Suprapubic skin (tissue), 4 donors: ENCODE results near the gene LRRC8E. TPM values are rescaled to one million over a fixed set of nuclear protein-coding genes. Genes with fewer than 3 reads are reported as not detected.

Experiments
- DNase-seq, 2 donors: peaks; one replicate each; pipeline ENCODE4 v3.0.0-alpha.2; 2019; ENCODE audit warnings: low spot score in 2 of 2
- H3K27ac ChIP-seq: fragments of 200-600 bp; sonication (generic); one replicate; pipeline ENCODE4 v1.5.1; 2019
- H3K27me3 ChIP-seq: fragments of 200-600 bp; sonication (generic); one replicate; pipeline ENCODE4 v1.5.1; 2019
- H3K36me3 ChIP-seq: fragments of 200-600 bp; sonication (generic); one replicate; pipeline ENCODE4 v1.5.1; 2019
- H3K4me1 ChIP-seq: fragments of 200-600 bp; sonication (generic); one replicate; pipeline ENCODE4 v1.5.1; 2019
- H3K4me3 ChIP-seq: fragments of 200-600 bp; sonication (generic); one replicate; pipeline ENCODE4 v1.5.1; 2019; ENCODE audit warnings: mild to moderate bottlenecking
- H3K9me3 ChIP-seq: fragments of 200-600 bp; sonication (generic); one replicate; pipeline ENCODE4 v1.5.1; 2019
- EP300 ChIP-seq: sonication (generic); formaldehyde crosslinking; IDR thresholded peaks from one replicate; pipeline ENCODE4 v1.6.1; 2017; ENCODE audit warnings: antibody characterized with exemption
- POLR2A ChIP-seq, 2 donors: fragments of 450-650 bp; IDR thresholded peaks; one replicate each; pipeline ENCODE4 v1.6.1; 2017; ENCODE audit warnings: antibody characterized with exemption in 2 of 2, mild to moderate bottlenecking in 2 of 2, moderate library complexity in 2 of 2
- POLR2AphosphoS5 ChIP-seq, 3 donors: sonication (generic); formaldehyde crosslinking; IDR thresholded peaks; one replicate each; pipeline ENCODE4 v1.6.1; 2017; ENCODE audit warnings: antibody characterized with exemption in 3 of 3
- WGBS: methylation state at CpG from one replicate; pipeline ENCODE4 v1.1.5; 2018; 5-methylcytosine and 5-hydroxymethylcytosine counted together
- total RNA-seq, 4 donors: library from RNA; depleted of rRNA; stranded (reverse); fragments of >200 nt; gene quantifications; one replicate each; pipeline ENCODE4 v1.1.0, GENCODE V29; 2016
- TF ChIP-seq, protein P1 (sequence below), 2 donors: fragments of 200-600 bp in 1 of 2; fragments of 450-650 bp in 1 of 2; sonication (generic) in 1 of 2; IDR thresholded peaks; one replicate each; pipeline ENCODE4 v1.5.1; 2016 to 2019; ENCODE audit warnings: antibody characterized with exemption in 2 of 2, mild to moderate bottlenecking in 1 of 2, moderate library complexity in 1 of 2

The LRRC8E gene
- total RNA-seq, 4 donors from 2014 or later: 15.2 to 41.6 (median 30.9) TPM

DNA sequence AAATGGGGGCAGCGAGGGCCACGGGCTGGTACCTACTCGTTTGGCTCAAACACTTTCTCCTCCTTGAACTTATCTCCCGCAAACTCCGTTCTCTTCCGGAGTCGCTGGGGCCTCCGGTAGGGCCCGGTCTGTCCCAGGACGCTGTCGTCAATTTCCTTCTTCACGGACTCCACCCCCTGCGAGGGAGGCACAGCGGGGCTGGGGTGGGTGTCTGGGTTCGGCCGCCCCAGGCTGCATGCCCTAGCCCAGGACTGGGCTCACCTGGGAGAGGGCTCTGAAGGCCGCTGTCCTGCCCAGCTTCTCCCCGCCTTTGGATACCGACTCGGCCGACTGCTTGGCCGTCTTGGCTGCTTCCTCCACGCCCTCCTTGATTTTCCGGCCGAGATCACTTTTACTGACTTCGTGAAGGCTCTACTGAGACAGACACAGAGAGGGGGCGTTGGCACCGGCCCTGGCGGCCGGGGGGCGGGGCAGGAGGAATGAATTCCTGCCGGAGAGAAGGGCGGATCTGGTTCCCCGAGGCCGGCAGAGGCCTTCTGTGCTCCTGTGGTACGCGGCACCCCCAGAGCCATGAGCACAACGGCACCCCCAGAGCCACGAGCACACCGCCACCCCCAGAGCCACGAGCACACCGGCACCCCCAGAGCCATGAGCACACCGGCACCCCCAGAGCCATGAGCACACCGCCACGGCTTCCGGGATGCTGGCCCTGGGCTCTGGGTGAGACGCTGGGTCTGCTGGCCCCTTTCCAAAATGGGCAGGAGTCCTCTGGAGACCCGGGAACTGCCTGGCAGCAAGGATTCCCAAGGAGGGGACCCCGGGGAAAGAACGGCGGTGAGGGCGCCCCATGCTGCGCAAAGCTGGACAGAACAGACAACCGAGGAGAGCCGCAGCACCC lies 45.8 kb downstream of the LRRC8E start:
- Histone ChIP-seq H3K4me1 (peaks cover 12% of the 10 kb centered on the region), H3K36me3 (peaks cover 88% of the 10 kb centered on the region), H3K9me3 (no peaks in the 10 kb centered on the region), H3K27ac (no peak overlapping the region), H3K27me3 (no peaks in the 10 kb centered on the region), H3K4me3 (no peak overlapping the region)
- DNase-seq: no peak
- TF ChIP-seq POLR2AphosphoS5 (IDR thresholded peaks at IDR 0.05) (no peak), EP300 (no peak), POLR2A (IDR thresholded peaks at IDR 0.05) (no peak)
- TF ChIP-seq, protein P1, sequence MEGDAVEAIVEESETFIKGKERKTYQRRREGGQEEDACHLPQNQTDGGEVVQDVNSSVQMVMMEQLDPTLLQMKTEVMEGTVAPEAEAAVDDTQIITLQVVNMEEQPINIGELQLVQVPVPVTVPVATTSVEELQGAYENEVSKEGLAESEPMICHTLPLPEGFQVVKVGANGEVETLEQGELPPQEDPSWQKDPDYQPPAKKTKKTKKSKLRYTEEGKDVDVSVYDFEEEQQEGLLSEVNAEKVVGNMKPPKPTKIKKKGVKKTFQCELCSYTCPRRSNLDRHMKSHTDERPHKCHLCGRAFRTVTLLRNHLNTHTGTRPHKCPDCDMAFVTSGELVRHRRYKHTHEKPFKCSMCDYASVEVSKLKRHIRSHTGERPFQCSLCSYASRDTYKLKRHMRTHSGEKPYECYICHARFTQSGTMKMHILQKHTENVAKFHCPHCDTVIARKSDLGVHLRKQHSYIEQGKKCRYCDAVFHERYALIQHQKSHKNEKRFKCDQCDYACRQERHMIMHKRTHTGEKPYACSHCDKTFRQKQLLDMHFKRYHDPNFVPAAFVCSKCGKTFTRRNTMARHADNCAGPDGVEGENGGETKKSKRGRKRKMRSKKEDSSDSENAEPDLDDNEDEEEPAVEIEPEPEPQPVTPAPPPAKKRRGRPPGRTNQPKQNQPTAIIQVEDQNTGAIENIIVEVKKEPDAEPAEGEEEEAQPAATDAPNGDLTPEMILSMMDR (IDR thresholded peaks at IDR 0.05): no peak
- 91% methylated on average over 39 of the region's 55 CpGs for WGBS

- H3K9me3 ChIP-seq: no peaks in the 10 kb centered on the region
Measured at GRCh38 chr19:7934766-7935165, 46.5 kb downstream of the LRRC8E start.

DNA sequence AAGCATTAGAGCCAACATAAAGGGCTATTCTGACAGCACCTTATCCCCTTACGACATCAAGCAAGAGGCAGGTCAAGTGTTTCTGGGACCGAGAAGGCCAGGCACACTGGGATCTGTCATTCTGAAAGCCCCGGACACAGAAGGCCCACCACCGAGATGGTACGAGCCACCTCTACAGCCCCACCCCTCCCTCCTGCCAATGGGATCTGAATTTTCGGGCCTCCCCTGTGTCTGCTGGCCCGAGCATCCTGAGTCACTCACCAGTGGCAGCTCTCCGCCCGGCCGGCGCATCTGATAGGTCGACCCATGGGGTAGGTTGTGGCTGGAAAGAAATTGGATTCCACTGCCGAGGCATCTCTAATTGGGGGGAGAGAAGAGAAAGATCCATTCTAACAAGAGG lies 52.5 kb downstream of the LRRC8E start:
- Histone ChIP-seq H3K27ac (no peak overlapping the region), H3K9me3 (no peaks in the 10 kb centered on the region), H3K36me3 (peaks cover 51% of the 10 kb centered on the region), H3K4me3 (no peak overlapping the region), H3K27me3 (no peaks in the 10 kb centered on the region), H3K4me1 (peaks cover 24% of the 10 kb centered on the region)
- no peak for DNase-seq
- WGBS: 95% methylated on average over 9 of the region's 13 CpGs
- TF ChIP-seq POLR2A (IDR thresholded peaks at IDR 0.05): no peak
- no peak for TF ChIP-seq POLR2AphosphoS5 (IDR thresholded peaks at IDR 0.05)
- TF ChIP-seq, protein P1 (IDR thresholded peaks at IDR 0.05): no peak
- no peak for TF ChIP-seq EP300

More at GRCh38 chr19:7934766-7935165, 46.5 kb downstream of the LRRC8E start:
- no peak for DNase-seq
- H3K4me3 ChIP-seq: no peak overlapping the region
- peaks cover 95% of the 10 kb centered on the region for H3K36me3 ChIP-seq
- 91% methylated on average over 17 of the region's 21 CpGs for WGBS
- no peaks in the 10 kb centered on the region for H3K27me3 ChIP-seq
- TF ChIP-seq EP300: no peak
- no peak for TF ChIP-seq POLR2A (IDR thresholded peaks at IDR 0.05)
- TF ChIP-seq, protein P1 (IDR thresholded peaks at IDR 0.05): no peak
- no peak for TF ChIP-seq POLR2AphosphoS5 (IDR thresholded peaks at IDR 0.05)
- peaks cover 6% of the 10 kb centered on the region for H3K4me1 ChIP-seq
- H3K27ac ChIP-seq: no peak overlapping the region

DNA sequence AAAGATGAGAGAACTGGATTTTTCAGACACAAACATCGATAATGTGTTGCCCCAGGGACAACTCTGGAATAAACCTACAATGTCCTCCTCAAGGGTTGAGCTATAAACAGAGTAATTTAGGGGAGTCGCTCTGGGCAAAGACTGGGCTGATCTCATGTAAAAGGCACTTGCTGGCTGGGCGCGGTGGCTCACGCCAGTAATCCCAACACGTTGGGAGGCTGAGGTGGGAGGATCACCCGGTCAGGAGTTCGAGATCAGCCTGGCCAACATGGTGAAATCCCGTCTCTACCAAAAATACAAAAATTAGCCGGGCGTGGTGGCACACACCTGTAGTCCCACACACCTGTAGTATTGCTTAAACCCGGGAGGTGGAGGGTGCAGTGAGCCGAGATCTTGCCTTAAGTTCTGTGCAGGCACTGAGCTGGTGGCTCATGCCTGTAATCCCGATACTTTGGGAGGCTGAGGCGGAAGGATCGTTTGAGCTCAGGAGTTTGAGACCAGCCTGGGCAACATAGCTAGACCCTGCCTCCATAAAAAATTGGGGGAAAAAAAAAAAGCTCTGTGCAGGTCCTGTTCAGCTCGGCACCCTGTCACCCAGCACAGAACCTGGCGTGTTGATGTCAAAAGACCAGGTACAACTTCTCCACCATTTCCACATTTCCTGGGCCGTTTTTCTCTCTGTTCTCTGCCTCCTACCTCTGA lies 53.7 kb downstream of the LRRC8E start:
- peaks cover 24% of the 10 kb centered on the region for H3K4me1 ChIP-seq
- 84% methylated on average over 19 of the region's 19 CpGs for WGBS
- peaks cover 39% of the 10 kb centered on the region for H3K36me3 ChIP-seq
- no peak for DNase-seq
- H3K27me3 ChIP-seq: no peaks in the 10 kb centered on the region
- H3K9me3 ChIP-seq: no peaks in the 10 kb centered on the region
- no peak overlapping the region for H3K27ac ChIP-seq
- TF ChIP-seq, protein P1 (IDR thresholded peaks at IDR 0.05): no peak
- TF ChIP-seq EP300: no peak
- no peak for TF ChIP-seq POLR2AphosphoS5 (IDR thresholded peaks at IDR 0.05)
- no peak for TF ChIP-seq POLR2A (IDR thresholded peaks at IDR 0.05)
- peak overlapping the region; percentile 81 for H3K4me3 ChIP-seq

GRCh38 chr19:7942981-7943443 lies 54.7 kb downstream of the LRRC8E start:
- peaks cover 24% of the 10 kb centered on the region for H3K4me1 ChIP-seq
- TF ChIP-seq POLR2AphosphoS5 (IDR thresholded peaks at IDR 0.05): no peak
- TF ChIP-seq POLR2A (IDR thresholded peaks at IDR 0.05): no peak
- TF ChIP-seq, protein P1 (IDR thresholded peaks at IDR 0.05): no peak
- no peak for TF ChIP-seq EP300
- H3K36me3 ChIP-seq: peaks cover 30% of the 10 kb centered on the region
- WGBS: 4% methylated on average over 33 of the region's 33 CpGs
- H3K27me3 ChIP-seq: no peaks in the 10 kb centered on the region
- H3K4me3 ChIP-seq: peak overlapping the region; percentile 81
- H3K27ac ChIP-seq: peak overlapping the region; percentile 95
- H3K9me3 ChIP-seq: no peaks in the 10 kb centered on the region
- DNase-seq: peak in 1 of 2 donors; percentile 80
